ENCODE results near the gene QRICH2. TPM values are rescaled to one million over a fixed set of nuclear protein-coding genes. Genes with fewer than 3 reads are reported as not detected.

QRICH2 gene
- total and polyA plus RNA-seq, 9 of the 15 experiments (the other 6 are each of a cell fraction or from before 2014, with no cell fraction given), result 0.03 to 1.6 (median 0.81) TPM

- TF ChIP-seq JUN (IDR thresholded peaks at IDR 0.05; ENCODE audit: borderline replicate concordance, low read depth, low read length) (no peak), JUN (CRISPR knock-in tag; IDR thresholded peaks at IDR 0.05; ENCODE audit: borderline replicate concordance) (no peak), TAL1 (IDR thresholded peaks at IDR 0.05) (no peak), ARHGAP35 (IDR thresholded peaks at IDR 0.05; ENCODE audit: partially characterized antibody) (no peak)
These were observed 9.5 kb upstream of the QRICH2 start (continued) for GRCh38 chr17:76317535-76317934.

DNA sequence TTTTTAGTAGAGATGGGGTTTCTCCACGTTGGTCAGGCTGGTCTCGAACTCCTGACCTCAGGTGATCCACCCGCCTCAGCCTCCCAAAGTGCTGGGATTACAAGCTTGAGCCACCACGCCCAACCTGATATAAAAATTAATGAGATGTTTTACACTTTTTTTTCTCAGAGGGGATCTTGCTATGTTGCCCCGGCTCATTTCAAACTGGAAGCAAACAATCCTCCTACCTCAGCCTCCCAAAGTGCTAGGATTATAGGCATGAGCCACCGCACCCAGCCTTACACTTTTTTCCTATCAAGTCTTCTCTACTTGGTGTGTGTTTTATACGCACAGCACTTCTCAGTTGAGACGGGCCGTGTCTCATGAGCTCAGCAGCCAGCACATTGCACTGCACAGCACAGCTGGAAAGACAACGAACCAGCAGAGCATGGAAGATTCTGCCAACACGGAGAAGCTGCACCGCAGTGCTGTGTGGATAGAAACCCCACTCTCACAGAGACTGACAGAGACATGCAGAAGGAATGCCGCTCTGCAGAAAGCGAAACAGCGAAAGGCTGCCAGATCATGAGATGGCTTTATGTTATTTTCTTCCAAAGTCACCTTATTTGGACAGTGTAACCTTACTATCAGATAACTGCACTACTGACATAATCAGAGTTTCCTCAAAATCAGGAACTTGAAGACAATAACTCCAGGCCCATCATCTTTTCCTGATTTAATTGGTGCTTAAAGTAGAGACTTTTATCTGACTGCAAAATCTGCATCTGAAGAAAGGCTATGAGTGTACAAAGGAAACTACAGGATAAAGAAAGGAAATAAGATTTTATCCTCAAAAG, 6.5 kb upstream of the QRICH2 start:
- in situ Hi-C loops (cut with MboI), result no loop called here
- ATAC-seq (no peak), FAIRE-seq (no peak), DNase-seq (ENCODE audit: extremely low read depth in 1 of 4, low spot score in 3 of 4) (no peak)
- Histone ChIP-seq H3K4me2 (ENCODE audit: insufficient read depth, low read length) (no peak overlapping the region), H3K36me3 (ENCODE audit: control insufficient read depth, insufficient read depth, low read length) (peaks cover 54% of the 10 kb centered on the region), H2AFZ (ENCODE audit: low read depth, low read length) (no peak overlapping the region), H3K9ac (ENCODE audit: insufficient read depth in 1 of 2, low read depth in 2 of 2, low read length in 2 of 2) (peak overlapping the region in 1 of 2 experiments; percentile 69; a peak in 1 of 4 replicates), H3K9me1 (ENCODE audit: control insufficient read depth, insufficient read depth, low read length) (no peaks in the 10 kb centered on the region), H4K20me1 (replicated peaks; ENCODE audit: control insufficient read depth, insufficient read depth, low read length) (no peaks in the 10 kb centered on the region), H3K27me3 (ENCODE audit: control insufficient read depth in 2 of 2, insufficient read depth in 2 of 2, low read length in 2 of 2) (no peaks in the 10 kb centered on the region), H3K27ac (ENCODE audit: extremely low read depth, low read depth, low read length) (no peak overlapping the region), H3K79me2 (ENCODE audit: control insufficient read depth, insufficient read depth, low read length) (no peaks in the 10 kb centered on the region), H3K9me3 (replicated peaks; ENCODE audit: control insufficient read depth, insufficient read depth, low read depth, low read length) (no peaks in the 10 kb centered on the region), H3K4me1 (replicated peaks in 1 of 2; ENCODE audit: control insufficient read depth in 2 of 2, insufficient read depth in 2 of 2, low read length in 2 of 2) (no peaks in the 10 kb centered on the region; a peak in 1 of 5 replicates), H3K4me3 (no peak overlapping the region)
- WGBS (ENCODE audit: insufficient coverage, low coverage, missing lambda C conversion rate), result 91% methylated on average over 15 of the region's 15 CpGs
- intact Hi-C loops (cut with micrococcal nuclease), result no loop called here
- BruUV-seq (replicated peaks), result no TSS peak
- TF ChIP-seq ZC3H8 (IDR thresholded peaks at IDR 0.05) (no peak), ZNF121 (CRISPR knock-in tag; conservative IDR thresholded peaks at IDR 0.05) (peak; percentile 80)
- POLR2A ChIA-PET, result no interaction called here
- CTCF ChIA-PET (ENCODE audit: low intra/inter-chr PET ratio), result no interaction called here

Measured in K562 (cell line).